H1 (cell line): Measurements from ENCODE around the gene ARF3. TPM values are rescaled to one million over a fixed set of nuclear protein-coding genes. Genes with fewer than 3 reads are reported as not detected.

Source experiments
- CTCF ChIA-PET: fragments of 300-600 bp; sonication (Branson Sonifier 250); formaldehyde crosslinking; loops from one replicate; lab custom pipeline; 2021; ENCODE audit not compliant: partially characterized antibody; lab: Charles Lee
- POLR2A ChIA-PET: fragments of 300-600 bp; sonication (Branson Sonifier 250); formaldehyde crosslinking; loops from one replicate; lab custom pipeline; 2021; ENCODE audit warnings: inconsistent platforms; ENCODE audit not compliant: partially characterized antibody; lab: Charles Lee
- DNase-seq, 2 experiments: peaks; one replicate each; pipeline versions ENCODE4 v3.0.0 to v3.0.0-alpha.2; 2010 to 2022; ENCODE audit warnings: low spot score in 2 of 2, low read depth in 1 of 2, mixed read lengths in 1 of 2
- FAIRE-seq: peaks from 2 replicates; lab custom pipeline; 2011; peaks lifted over from hg19 to GRCh38; lab: Jason Lieb, UNC
- H2AFZ ChIP-seq: 2 replicates; pipeline ENCODE4 v1.8.1; 2012; ENCODE audit warnings: low read length, inconsistent platforms
- H2AK5ac ChIP-seq: 2 replicates; pipeline ENCODE4 v1.6.1; 2013; ENCODE audit warnings: low read depth, low read length
- H2BK120ac ChIP-seq: replicated peaks from 2 replicates; pipeline ENCODE3; 2013; ENCODE audit warnings: low read depth, low read length, inconsistent platforms
- H2BK12ac ChIP-seq: 2 replicates; pipeline ENCODE4 v1.6.1; 2013; ENCODE audit warnings: low read depth, low read length
- H2BK15ac ChIP-seq: 2 replicates; pipeline ENCODE4 v1.6.1; 2013; ENCODE audit warnings: low read length
- H2BK20ac ChIP-seq: 2 replicates; pipeline ENCODE4 v1.6.1; 2013; ENCODE audit warnings: low read length
- H2BK5ac ChIP-seq: 2 replicates; pipeline ENCODE4 v1.6.1; 2013; ENCODE audit warnings: low read depth, low read length
- H3K14ac ChIP-seq: 2 replicates; pipeline ENCODE4 v1.6.1; 2013; ENCODE audit warnings: inconsistent platforms; ENCODE audit not compliant: insufficient read length
- H3K18ac ChIP-seq: 2 replicates; pipeline ENCODE4 v1.6.1; 2013; ENCODE audit warnings: low read length; ENCODE audit errors: extremely low read depth
- H3K23ac ChIP-seq: 2 replicates; pipeline ENCODE4 v1.6.1; 2013; ENCODE audit warnings: inconsistent platforms; ENCODE audit not compliant: insufficient read length
- H3K23me2 ChIP-seq: 2 replicates; pipeline ENCODE4 v1.6.1; 2013; ENCODE audit warnings: low read depth, low read length
- H3K27ac ChIP-seq: 2 replicates; pipeline ENCODE4 v1.6.1; 2011; ENCODE audit warnings: low read depth, low read length, inconsistent platforms
- H3K27me3 ChIP-seq, 4 experiments: replicated peaks in 1 of 4; 1 replicate in 1 of 4; 2 replicates in 3 of 4; pipeline versions ENCODE4 v1.6.1 to v1.8.1; 2011 to 2013; ENCODE audit warnings: low read length in 3 of 4, mild to moderate bottlenecking in 3 of 4, inconsistent platforms in 2 of 4, mixed read lengths in 2 of 4, moderate library complexity in 1 of 4; ENCODE audit not compliant: control insufficient read depth in 3 of 4, insufficient read depth in 3 of 4; ENCODE audit errors: extremely low read depth in 1 of 4
- H3K36me3 ChIP-seq, 4 experiments: 2 replicates each; pipeline versions ENCODE4 v1.6.1 to v1.8.1; 2011 to 2013; ENCODE audit warnings: mild to moderate bottlenecking in 4 of 4, low read length in 3 of 4, moderate library complexity in 2 of 4, control low read depth in 1 of 4, inconsistent platforms in 1 of 4; ENCODE audit not compliant: insufficient read depth in 4 of 4, control insufficient read depth in 2 of 4
- H3K4ac ChIP-seq: replicated peaks from 2 replicates; pipeline ENCODE3; 2013; ENCODE audit warnings: low read length, low read depth, mixed read lengths, inconsistent platforms; ENCODE audit not compliant: insufficient read length
- H3K4me1 ChIP-seq, 4 experiments: replicated peaks in 1 of 4; 1 replicate in 1 of 4; 2 replicates in 3 of 4; pipeline versions ENCODE4 v1.6.1 to v1.8.1; 2011 to 2013; ENCODE audit warnings: low read length in 3 of 4, inconsistent platforms in 2 of 4, mixed read lengths in 1 of 4; ENCODE audit not compliant: insufficient read depth in 4 of 4, control insufficient read depth in 3 of 4
- H3K4me2 ChIP-seq, 2 experiments: 2 replicates each; pipeline versions ENCODE4 v1.6.1 to v1.8.1; 2011 to 2013; ENCODE audit warnings: low read depth in 2 of 2, low read length in 2 of 2, control low read depth in 1 of 2, inconsistent platforms in 1 of 2, mild to moderate bottlenecking in 1 of 2; ENCODE audit not compliant: insufficient read depth in 1 of 2
- H3K4me3 ChIP-seq, 4 experiments: fragments of 200-600, 300-600 bp in 1 of 4; sonication (generic), shearing (Covaris generic), sonication (Bioruptor Twin) in 1 of 4; 2 replicates each; pipeline versions ENCODE4 v1.5.1 to v1.8.1; 2011 to 2016; ENCODE audit warnings: low read length in 4 of 4, low read depth in 3 of 4, control low read depth in 2 of 4, inconsistent platforms in 2 of 4, mild to moderate bottlenecking in 2 of 4, mixed read lengths in 1 of 4, moderate library complexity in 1 of 4; ENCODE audit not compliant: insufficient read depth in 2 of 4; ENCODE audit errors: extremely low read depth in 1 of 4
- H3K56ac ChIP-seq: replicated peaks from 2 replicates; pipeline ENCODE3; 2013; ENCODE audit warnings: low read depth, mild to moderate bottlenecking, mixed read lengths, low read length, inconsistent platforms; ENCODE audit not compliant: insufficient read length
- H3K79me1 ChIP-seq: 2 replicates; pipeline ENCODE4 v1.6.1; 2013; ENCODE audit warnings: low read depth, low read length, control low read depth
- H3K79me2 ChIP-seq, 2 experiments: 2 replicates each; pipeline versions ENCODE4 v1.6.1 to v1.8.1; 2012 to 2013; ENCODE audit warnings: low read length in 2 of 2, mild to moderate bottlenecking in 2 of 2, inconsistent platforms in 1 of 2; ENCODE audit not compliant: insufficient read depth in 2 of 2, control insufficient read depth in 1 of 2
- H3K9ac ChIP-seq, 4 experiments: replicated peaks in 1 of 4; 1 replicate in 1 of 4; 2 replicates in 3 of 4; pipeline versions ENCODE4 v1.6.1 to v1.8.1; 2011 to 2013; ENCODE audit warnings: low read depth in 3 of 4, low read length in 3 of 4, control low read depth in 2 of 4, mild to moderate bottlenecking in 2 of 4, moderate library complexity in 2 of 4, inconsistent platforms in 1 of 4; ENCODE audit errors: extremely low read depth in 1 of 4
- H3K9me3 ChIP-seq, 2 experiments: 2 replicates each; pipeline versions ENCODE4 v1.6.1 to v1.8.1; 2012 to 2013; ENCODE audit warnings: mild to moderate bottlenecking in 2 of 2, moderate library complexity in 2 of 2, control low read depth in 1 of 2, inconsistent platforms in 1 of 2, low read depth in 1 of 2, low read length in 1 of 2, mixed read lengths in 1 of 2; ENCODE audit not compliant: insufficient read depth in 2 of 2
- H4K20me1 ChIP-seq, 2 experiments: replicated peaks in 1 of 2; 2 replicates each; pipeline versions ENCODE3 to v1.8.1; 2011 to 2013; ENCODE audit warnings: inconsistent platforms in 2 of 2, low read length in 2 of 2, mild to moderate bottlenecking in 1 of 2; ENCODE audit not compliant: insufficient read depth in 2 of 2, control insufficient read depth in 1 of 2
- H4K5ac ChIP-seq: 2 replicates; pipeline ENCODE4 v1.6.1; 2013; ENCODE audit warnings: low read length, low read depth, mixed read lengths, inconsistent platforms; ENCODE audit not compliant: insufficient read length
- H4K8ac ChIP-seq: 2 replicates; pipeline ENCODE4 v1.8.0; 2013; ENCODE audit warnings: mild to moderate bottlenecking, moderate library complexity, low read length, inconsistent platforms; ENCODE audit not compliant: insufficient read depth; ENCODE audit errors: extremely low read depth
- H4K91ac ChIP-seq: replicated peaks from 2 replicates; pipeline ENCODE3; 2013; ENCODE audit warnings: low read length, mixed read lengths, inconsistent platforms; ENCODE audit not compliant: insufficient read length
- CHD1 ChIP-seq: IDR thresholded peaks from 2 replicates; pipeline ENCODE4 v1.6.1; 2012; ENCODE audit warnings: low read depth, low read length, improper control_type of control experiment
- CTBP2 ChIP-seq: IDR thresholded peaks from 2 replicates; pipeline ENCODE4 v1.7.0; 2011; ENCODE audit warnings: borderline replicate concordance, mild to moderate bottlenecking, moderate library complexity, mixed read lengths, low read length; ENCODE audit not compliant: insufficient read depth, insufficient read length
- EGR1 ChIP-seq: IDR thresholded peaks from 2 replicates; pipeline ENCODE4 v1.6.1; 2011; ENCODE audit warnings: low read depth, low read length, borderline replicate concordance
- KDM4A ChIP-seq: IDR thresholded peaks from one replicate; pipeline ENCODE4 v1.7.1; 2012; ENCODE audit warnings: low read depth, mild to moderate bottlenecking, moderate library complexity, low read length, inconsistent platforms; ENCODE audit not compliant: severe bottlenecking
- KDM5A ChIP-seq: fragments of 200-600 bp; IDR thresholded peaks from 2 replicates; pipeline ENCODE4 v1.7.1; 2012; ENCODE audit warnings: mild to moderate bottlenecking, low read length, inconsistent platforms, mixed read lengths
- NANOG ChIP-seq: IDR thresholded peaks from 2 replicates; pipeline ENCODE4 v1.6.1; 2011; ENCODE audit warnings: low read length, low read depth, mild to moderate bottlenecking, inconsistent platforms; ENCODE audit not compliant: insufficient read depth, poor library complexity, severe bottlenecking
- WGBS, 2 experiments: shearing (Covaris generic) in 1 of 2; methylation state at CpG; one replicate each; pipeline versions ENCODE4 v1.1.6 to v1.1.7; 2013 to 2015; ENCODE audit warnings: low lambda C conversion rate in 2 of 2, mixed read lengths in 2 of 2, inconsistent platforms in 1 of 2, low coverage in 1 of 2, missing lambda C conversion rate in 1 of 2; ENCODE audit not compliant: insufficient replicate concordance in 2 of 2, insufficient coverage in 1 of 2, insufficient read length in 1 of 2; ENCODE audit errors: extremely low coverage in 1 of 2, missing lambda C conversion rate in 1 of 2; 5-methylcytosine and 5-hydroxymethylcytosine counted together
- polyA plus RNA-seq, 7 experiments: library from polyadenylated mRNA; depleted of rRNA in 3 of 7; stranded (reverse) in 5 of 7; unstranded in 2 of 7; fragments of >200 nt in 5 of 7; fragments of 200-250 nt in 2 of 7; gene quantifications; 1 replicate in 5 of 7; 2 replicates in 1 of 7; 4 replicates in 1 of 7; pipeline versions ENCODE4 v1.2.1 to v1.2.3, GENCODE V29; 2011 to 2013; ENCODE audit warnings: missing spikeins in 2 of 7, mixed read lengths in 2 of 7
- total RNA-seq: library from RNA; stranded (reverse); fragmentation: NEBNext Ultra II Directional; extraction: Animal tissue kit (Norgen Biotek cat#: 25700); gene quantifications from 2 replicates; pipeline ENCODE4 v1.2.1, GENCODE V29; 2021

Gene ARF3
- total and polyA plus RNA-seq, 2 of the 8 experiments (the other 6 are each of a cell fraction or from before 2014, with no cell fraction given), result 231 to 250 TPM

GRCh38 chr12:48954061-48954460, 3.2 kb downstream of the ARF3 start:
- Histone ChIP-seq H3K56ac (no peak overlapping the region), H3K36me3 (peaks cover 3 to 34% (median 7%) of the 10 kb centered on the region in 4 experiments; a peak in 5 of 8 replicates), H3K27ac (no peak overlapping the region), H3K4me3 (no peak overlapping the region), H3K23me2 (peaks cover 9% of the 10 kb centered on the region; the same call in 1 of the 2 replicates), H2BK20ac (no peak overlapping the region), H2BK120ac (no peak overlapping the region), H3K9ac (no peak overlapping the region), H2BK12ac (no peak overlapping the region), H2AFZ (no peak overlapping the region), H3K4me2 (no peak overlapping the region), H3K79me1 (peaks cover 10% of the 10 kb centered on the region; the same call in 1 of the 2 replicates), H4K91ac (no peak overlapping the region), H3K4ac (no peak overlapping the region), H2AK5ac (no peak overlapping the region), H3K23ac (no peak overlapping the region), H4K8ac (no peak overlapping the region), H4K5ac (no peak overlapping the region), H2BK5ac (no peak overlapping the region), H2BK15ac (no peak overlapping the region), H4K20me1 (peaks cover 13 to 33% of the 10 kb centered on the region in 2 experiments), H3K27me3 (no peaks in the 10 kb centered on the region), H3K14ac (no peak overlapping the region), H3K9me3 (no peaks in the 10 kb centered on the region), H3K79me2 (peaks cover 36 to 69% of the 10 kb centered on the region in 2 experiments), H3K4me1 (peaks cover 5 to 14% (median 8%) of the 10 kb centered on the region in 4 experiments; a peak in 6 of 7 replicates), H3K18ac (no peak overlapping the region)
- ChIA-PET CTCF (interaction anchor here (1.5 to 40.8 kb wide), 4 partner anchors 20 to 62 kb away, joined by 3 to 1336 read pairs (median 144); partner anchors contain the start of genes DDN, FKBP11 and WNT1), POLR2A (interaction anchor here (1.8 to 6.7 kb wide), 3 partner anchors 11 to 33 kb away, joined by 4 to 77 read pairs (median 8); no protein-coding TSS in a partner anchor)
- DNase-seq (no peak), FAIRE-seq (no peak)
- WGBS, 2 experiments, result 95% methylated on average over 3 of the region's 3 CpGs; no CpG with 5 or more reads in 1 of the 2 experiments
- TF ChIP-seq KDM4A (no peak), CTBP2 (no peak), NANOG (no peak), KDM5A (no peak), CHD1 (no peak), EGR1 (no peak)
